ENCODE data around the gene CORO6.

GRCh38 chr17:29583324-29584248 lies 39.1 kb downstream of the CORO6 start:
- TF ChIP-seq, protein P1, sequence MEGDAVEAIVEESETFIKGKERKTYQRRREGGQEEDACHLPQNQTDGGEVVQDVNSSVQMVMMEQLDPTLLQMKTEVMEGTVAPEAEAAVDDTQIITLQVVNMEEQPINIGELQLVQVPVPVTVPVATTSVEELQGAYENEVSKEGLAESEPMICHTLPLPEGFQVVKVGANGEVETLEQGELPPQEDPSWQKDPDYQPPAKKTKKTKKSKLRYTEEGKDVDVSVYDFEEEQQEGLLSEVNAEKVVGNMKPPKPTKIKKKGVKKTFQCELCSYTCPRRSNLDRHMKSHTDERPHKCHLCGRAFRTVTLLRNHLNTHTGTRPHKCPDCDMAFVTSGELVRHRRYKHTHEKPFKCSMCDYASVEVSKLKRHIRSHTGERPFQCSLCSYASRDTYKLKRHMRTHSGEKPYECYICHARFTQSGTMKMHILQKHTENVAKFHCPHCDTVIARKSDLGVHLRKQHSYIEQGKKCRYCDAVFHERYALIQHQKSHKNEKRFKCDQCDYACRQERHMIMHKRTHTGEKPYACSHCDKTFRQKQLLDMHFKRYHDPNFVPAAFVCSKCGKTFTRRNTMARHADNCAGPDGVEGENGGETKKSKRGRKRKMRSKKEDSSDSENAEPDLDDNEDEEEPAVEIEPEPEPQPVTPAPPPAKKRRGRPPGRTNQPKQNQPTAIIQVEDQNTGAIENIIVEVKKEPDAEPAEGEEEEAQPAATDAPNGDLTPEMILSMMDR (conservative IDR thresholded peaks at IDR 0.05), result no peak
- TF ChIP-seq EZH2 (IDR thresholded peaks at IDR 0.05; ENCODE audit: low read depth), result no peak
